NCI-H1436 (cell line): Measurements from ENCODE around the gene MXRA5.
"Not testable (repeated sequence)": the region's sequence is repeated elsewhere in the genome, so short reads cannot be mapped to it uniquely, and the experiment has no call there.

ENCODE experiments used
- DNase-seq: peaks from one replicate; lab custom pipeline; 2025; lab: John Stamatoyannopoulos, UW

MXRA5 gene

DNA sequence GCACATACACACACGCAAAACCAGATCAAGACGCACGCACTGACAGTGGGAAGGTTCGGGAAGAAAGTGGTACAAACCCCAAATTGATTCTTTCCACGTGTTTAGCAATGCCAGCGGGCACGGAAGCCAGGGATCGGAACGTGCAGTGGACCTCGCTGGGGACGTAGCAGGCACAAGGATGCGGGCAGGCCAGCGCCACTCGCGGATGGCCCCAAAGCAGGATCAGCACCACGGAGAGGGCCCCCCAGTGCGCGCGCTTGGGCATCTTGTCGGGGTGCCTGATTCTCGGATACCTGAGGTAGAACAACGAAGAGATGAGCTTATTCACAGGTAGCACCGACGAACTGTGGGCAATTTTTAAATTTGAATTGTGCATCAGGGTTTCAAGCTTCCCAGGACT is 2.9 kb downstream of the MXRA5 start:
- not testable (repeated sequence) for DNase-seq

DNA sequence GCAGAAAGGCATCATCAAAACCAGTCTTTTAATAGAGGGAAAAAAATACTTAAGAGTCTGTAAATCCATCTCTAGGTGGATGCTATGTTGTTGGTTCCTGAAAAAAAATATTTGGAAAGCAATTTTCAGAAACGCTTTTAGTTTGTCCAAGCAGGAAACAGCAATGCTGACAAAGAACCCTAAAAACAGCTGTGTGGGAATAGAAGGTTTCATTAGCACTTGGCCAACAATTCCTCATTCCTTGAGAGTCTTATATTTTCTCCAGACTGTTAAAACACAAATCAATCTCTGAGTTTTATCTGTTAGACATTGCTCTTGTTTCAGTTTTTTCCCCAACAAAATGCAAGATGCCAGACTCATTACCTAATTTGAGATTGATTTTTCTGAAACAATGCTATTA is 6.4 kb downstream of the MXRA5 start:
- no peak for DNase-seq

DNA sequence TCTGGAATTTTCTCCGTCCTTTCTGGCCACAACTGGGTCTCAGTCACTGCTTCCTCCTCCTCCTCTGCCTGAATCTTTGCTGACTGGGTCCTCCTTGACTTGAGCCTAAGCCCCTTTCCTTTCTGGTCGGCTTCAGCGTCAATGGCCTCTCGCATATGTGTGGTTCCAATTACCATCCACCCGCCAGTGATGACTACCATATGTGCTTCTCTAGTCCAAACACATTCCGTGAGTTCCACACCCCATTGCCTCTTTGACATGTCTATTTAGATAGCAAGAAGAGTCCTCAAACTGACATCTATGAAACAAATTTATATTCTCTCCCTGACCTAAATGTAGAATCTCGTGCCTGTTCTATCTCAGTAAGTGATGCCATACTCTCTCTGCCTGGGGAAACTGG is 19.8 kb downstream of the MXRA5 start:
- DNase-seq: no peak

DNA sequence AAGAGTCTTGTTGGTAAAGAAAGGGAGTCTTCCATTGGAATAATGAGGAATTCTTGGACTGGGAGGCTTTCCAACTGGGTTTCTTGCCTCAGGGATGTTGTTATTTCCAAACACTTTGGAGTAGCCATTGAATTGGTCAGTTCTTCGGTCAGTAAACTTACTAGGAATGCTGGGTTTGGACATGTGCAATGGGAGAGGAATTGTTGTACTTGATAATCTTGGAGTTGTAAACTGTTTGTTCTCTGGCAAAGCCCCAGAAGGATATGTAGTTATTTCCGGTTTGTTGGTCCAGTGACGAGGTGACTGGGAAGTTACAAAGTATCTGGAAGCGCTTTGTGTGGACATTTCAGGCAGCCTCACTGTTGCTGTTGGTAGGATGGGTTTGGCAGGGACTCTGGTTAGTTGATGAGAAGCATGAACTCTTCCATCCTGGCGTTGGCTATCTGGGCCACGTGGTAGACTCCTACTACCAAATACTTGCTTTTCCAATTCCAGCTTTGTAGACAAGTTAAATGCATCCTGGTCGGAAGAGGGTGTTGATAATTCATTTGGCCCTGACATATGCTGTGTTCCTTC is 25.9 kb downstream of the MXRA5 start:
- no peak for DNase-seq

DNA sequence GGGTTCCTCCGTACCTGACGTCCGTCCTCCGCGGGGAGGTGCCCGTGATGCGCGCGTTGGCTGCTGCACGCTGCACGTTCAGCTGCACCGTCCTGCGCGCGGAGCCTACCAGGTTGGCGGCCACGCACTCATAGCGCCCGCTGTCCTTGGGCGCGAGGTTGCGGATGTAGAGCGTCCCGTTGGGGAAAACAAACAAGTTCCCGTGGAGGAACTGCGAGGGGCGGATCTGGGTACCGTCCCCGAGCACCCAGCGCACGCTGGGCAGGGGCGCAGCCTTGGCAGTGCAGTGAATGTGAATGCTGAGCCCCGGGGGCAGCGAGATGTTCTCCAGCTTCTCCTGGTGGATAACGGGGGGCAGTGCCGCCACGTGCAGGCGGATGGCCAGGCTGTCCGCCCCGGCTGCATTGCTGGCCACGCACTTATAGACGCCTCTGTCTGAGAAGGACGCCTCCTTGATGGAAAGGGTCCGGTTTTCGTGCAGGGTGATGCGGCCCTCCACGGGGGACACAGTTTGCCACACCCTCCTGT is 29.2 kb downstream of the MXRA5 start:
- DNase-seq: no peak

DNA sequence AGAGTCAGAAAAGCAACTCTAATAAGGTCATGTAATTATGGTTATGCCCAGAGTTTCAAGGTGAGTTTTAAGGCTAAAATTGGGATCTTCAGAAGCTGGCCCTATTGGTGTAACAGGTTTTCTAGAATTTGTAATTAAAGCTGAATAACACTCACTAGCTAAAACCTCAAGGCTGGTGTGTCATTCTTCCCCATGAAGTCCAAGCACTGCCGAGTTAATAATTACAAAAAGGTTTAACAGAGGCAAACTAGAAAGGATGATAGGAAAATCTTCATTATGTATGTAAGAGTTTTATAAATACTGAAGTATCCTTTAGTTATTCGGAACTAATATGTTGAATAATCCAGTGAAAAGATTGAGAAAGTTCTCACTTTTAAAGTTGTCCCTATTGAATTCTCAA is 34.3 kb downstream of the MXRA5 start:
- no peak for DNase-seq

DNA sequence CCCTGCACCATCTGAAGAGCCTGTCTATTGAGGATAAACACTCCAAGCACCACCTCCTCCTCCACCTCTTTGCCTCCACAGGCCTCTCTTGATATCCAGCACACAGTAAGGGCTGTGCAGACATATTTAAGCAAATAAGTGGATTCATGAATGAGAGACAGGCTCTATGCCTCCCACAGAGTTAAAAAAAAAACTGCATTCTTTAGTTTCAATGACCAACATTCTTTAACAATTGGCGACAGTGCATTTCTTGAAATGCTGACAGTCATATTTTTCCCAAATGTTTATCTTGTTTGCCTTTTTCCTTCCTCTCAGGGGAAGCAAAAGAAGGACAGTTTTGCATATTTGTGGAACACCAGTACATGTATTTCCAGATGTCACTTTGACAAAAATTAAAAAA is 38.6 kb downstream of the MXRA5 start:
- no peak for DNase-seq

DNA sequence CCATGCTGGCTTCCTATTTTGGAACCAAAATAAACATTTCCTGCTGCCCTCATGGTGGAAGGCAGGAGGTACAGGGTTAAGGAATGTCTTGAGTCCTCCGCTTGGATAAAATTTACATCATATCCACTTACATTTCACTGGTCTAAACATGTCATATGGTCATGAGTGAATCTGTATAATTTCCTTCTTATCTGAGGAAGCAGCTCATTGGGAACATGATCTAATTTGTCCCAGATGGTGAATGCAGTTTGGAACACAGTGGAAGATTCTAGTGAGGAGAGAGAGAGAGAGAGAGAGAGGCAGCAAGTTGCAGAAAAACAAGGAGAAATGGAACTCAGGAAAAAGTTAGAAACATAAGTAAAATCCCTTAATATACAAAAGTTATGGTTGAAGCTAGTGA is 46.8 kb downstream of the MXRA5 start:
- no peak for DNase-seq

DNA sequence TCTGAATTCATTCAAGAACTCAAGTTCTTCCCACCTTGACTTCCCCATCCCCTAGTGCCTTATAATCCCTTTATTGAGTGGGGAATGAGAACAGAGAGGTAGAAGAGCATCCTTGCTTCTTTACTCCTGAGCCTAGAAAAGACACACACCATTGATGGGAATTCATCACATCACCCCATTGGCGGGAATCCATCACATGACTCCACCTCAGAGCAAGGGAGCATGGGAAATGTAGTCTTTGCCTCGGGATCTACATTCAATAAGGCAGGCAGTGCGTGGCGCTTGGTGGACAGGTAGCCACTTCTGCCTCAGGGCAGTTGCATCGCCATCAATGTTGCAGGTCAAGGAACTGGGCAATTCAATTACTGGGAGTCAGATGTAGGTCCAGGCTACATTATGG is 50.7 kb downstream of the MXRA5 start:
- DNase-seq: no peak

DNA sequence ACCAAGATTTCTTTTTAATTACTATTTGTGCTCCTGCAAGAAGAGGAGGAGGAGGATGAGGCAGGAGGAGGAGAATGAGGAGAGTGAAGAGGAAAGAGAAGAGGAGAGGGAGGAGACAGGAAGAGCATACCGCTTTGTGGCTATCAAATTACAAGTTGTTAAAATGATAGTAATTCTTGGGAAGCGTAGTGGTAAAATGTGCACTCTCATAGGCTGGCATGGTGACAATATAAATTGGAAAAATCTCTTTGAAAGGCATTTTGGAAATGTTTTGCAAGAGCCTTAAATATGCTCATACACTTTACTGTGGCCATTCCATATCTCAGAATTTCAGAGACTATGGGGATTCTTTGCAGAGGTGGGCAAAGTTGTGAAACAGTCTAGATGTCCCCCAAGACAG is 53.2 kb downstream of the MXRA5 start:
- no peak for DNase-seq

DNA sequence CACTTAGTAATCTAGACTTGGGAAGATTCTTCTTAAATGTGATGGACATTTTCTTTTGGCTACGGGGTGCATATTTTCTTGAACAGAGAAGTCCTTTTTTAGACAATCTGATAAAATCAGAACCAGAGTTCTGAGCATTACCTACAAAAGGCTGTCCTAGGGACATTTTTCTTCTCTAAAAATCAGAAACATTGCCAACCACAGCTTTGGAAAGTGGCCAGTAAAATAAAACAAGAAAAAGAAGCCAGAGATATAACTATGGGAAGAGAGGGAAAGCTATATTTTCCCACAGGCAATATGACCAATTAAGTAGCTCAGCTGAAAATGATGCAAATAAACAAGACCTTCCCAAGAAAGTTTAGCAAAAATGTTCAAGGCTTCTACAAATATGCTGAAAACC is 55.9 kb downstream of the MXRA5 start:
- DNase-seq: no peak

DNA sequence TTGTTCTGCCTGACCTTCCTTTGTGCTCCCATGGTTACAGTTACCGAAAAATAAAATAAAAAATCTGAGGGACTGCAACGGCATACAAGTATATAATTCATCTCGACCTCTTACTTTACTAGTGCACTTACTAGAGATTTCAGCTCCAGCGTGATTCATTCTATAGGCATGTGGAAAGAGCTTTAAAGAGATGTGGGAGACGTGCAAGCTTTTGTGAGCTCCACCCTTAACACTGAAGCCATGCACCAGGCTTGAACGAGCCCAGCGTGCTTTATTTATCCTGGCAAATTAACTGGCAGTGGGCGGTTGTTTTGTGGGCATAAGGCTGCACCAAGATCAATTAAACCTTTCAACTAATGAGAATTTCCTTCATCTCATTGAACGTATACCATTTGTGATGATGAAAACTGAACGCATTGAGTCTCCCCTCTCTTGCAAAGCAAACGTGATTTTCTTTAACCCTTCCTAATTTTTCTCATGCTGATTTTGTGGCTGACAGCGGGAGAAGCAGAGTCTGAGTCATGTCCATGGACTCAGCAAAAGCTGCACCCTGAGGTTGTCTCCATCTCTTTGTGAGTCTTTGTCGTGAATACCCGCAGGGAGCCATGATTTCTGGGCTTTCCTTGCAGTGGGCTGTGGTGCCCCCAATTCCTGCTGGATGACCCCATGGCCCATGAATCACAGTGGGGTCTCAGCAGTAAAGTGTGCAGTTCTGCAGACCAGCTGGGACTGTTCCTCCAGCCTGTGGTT is 60.1 kb downstream of the MXRA5 start:
- no peak for DNase-seq

DNA sequence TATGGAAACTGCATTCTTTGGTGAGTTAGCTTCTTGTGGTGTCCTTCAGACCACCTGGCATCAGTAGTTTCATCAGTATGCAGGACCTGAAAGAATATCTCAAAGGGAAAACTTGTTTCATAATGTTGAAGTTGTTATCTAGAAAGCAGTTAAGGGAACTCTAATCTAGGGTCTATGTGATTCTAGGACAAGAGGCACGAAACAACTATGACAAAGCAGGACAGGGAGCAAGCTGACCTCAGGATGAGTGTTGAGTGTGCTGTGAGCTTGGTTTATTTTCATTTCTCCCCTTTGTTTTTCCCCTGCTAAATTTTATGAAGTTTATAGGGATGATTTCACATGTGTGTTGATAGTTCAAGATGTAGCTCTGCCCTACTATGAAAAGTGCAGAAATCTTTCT is 65.7 kb downstream of the MXRA5 start:
- DNase-seq: no peak

DNA sequence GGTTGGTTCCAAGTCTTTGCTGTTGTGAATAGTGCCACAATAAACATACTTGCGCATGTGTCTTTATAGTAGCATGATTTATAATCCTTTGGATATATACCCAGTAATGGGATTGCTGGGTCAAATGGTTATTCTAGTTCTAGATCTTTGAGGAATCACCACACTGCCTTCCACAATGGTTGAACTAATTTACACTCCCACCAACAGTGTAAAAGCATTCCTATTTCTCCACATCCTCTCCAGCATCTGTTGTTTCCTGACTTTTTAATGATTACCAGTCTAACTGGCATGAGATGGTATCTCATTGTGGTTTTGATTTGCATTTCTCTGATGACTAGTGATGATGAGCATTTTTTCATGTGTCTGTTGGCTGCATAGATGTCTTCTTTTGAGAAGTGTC is 72.8 kb downstream of the MXRA5 start:
- DNase-seq: not testable (repeated sequence)

DNA sequence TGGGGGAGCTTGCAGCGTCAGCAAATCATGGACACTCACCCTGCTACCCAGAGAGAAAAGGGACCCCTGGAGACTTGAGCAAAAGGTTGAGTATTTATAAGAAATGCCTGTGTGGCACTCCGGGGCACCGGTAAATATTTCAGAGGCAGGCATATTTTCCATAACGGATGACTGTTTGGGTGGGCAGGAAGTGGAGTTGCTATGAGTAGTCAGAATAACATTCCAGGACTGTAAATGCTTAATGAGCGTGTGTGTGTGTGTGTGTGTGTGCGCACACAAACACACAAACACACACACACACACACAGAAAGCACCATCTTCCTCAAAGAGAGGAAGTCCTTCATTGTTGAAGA is 74.6 kb downstream of the MXRA5 start:
- no peak for DNase-seq

DNA sequence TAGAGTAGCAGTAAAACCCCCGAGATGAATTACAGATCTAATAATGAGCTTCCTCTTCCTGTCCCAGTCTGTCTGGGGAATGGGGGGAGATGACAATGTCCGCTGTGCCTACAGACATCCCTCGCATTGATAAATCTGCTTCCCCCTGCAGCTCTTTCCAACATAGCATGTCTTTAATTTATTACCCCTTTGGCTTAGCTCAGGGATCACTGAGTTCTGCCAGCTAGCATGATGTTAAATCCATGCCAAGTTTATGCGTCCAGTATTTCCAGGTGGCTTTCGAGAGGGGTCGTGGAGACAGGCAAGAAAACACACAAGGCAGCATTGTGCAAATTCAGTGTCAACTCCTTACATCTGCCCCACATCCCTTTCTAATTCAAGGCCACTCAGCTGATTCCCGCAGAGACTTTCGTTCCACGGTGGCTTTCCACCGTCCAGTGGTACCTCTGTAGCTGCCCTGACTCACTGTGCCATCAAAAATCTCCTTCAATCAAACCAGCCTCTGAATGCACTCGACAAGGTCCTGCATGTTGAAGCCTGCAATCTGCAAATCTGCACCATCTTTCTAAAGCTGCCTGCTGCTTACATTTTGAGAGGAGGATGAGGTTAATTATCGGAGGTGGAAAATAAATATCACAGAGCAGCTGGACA is 75.1 kb downstream of the MXRA5 start:
- DNase-seq: no peak

DNA sequence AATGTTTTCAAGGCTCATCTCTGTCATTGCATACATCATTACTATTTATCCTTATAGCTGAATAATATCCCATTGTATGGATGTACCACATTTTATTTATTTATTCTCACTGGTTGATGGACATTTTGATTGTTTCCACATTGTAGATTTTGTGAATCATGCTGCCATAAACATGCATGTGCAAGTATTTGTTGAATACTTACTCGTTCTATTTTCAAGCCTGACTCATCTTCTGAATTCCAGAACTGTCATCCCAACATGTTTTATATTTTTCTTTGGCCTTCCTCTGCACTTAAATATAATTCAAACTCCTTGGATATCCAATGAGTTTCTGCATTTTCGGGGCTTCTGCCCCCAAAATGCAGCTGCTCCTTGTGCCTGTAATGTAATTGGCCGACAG is 77.6 kb downstream of the MXRA5 start:
- no peak for DNase-seq

DNA sequence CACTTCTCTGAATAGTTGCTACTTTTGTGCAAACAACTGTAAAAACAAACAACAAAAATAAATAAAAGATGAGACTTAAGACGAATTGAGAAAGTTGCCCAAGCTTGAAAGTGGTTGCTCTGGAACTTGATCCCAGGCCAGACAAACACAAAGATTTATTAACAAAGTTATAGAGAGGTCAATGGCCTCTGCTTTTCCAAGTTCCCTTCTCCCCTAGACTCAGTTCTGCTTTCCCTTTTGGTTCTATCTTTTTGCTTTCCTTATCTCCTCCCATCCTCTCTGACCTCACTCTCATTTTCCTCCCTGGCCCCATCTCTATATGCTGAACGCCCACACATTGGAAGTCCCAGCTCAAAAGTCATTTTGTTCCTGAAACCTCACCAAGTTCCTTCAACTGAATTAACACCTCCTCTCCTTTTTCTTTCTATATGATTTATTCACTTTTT is 82.7 kb downstream of the MXRA5 start:
- DNase-seq: no peak

DNA sequence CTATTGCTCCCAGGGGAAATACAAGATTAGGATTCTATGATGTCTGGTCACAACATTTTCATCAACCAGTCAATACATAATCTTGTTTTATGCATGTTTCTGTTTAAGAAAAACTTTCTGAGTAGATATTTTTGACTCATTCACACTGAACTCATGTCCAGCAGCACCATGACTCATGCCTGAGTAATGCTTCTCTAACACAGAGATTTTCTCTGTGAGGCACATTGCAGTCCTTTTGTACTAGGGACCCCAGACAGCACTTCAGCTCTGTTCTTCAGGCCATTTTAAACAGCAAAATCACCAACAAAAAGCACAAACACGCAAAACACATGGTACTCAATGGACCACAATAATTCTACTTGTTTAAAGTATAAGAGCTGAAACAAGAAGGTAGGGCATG is 83.6 kb downstream of the MXRA5 start:
- DNase-seq: no peak
